Smooth muscle cell (in vitro differentiated cells): ENCODE results near the gene FREY1. TPM values are rescaled to one million over a fixed set of nuclear protein-coding genes. Genes with fewer than 3 reads are reported as not detected.

Experiments
- DNase-seq: peaks from one replicate; lab custom pipeline; 2025; ENCODE audit not compliant: unreplicated experiment; lab: John Stamatoyannopoulos, UW
- H2AFZ ChIP-seq: fragments of 200-600 bp; sonication (generic); 2 replicates; pipeline ENCODE4 v1.6.0; 2016; ENCODE audit warnings: antibody characterized with exemption, low read depth, mild to moderate bottlenecking
- H3F3A ChIP-seq: fragments of 200-600 bp; sonication (generic); 2 replicates; pipeline ENCODE4 v1.6.0; 2017; ENCODE audit warnings: antibody characterized with exemption, low read depth
- H3K27ac ChIP-seq: fragments of 200-600 bp; sonication (generic); 2 replicates; pipeline ENCODE4 v1.5.1; 2016; ENCODE audit warnings: low read depth, mild to moderate bottlenecking
- H3K27me3 ChIP-seq: fragments of 200-600 bp; sonication (generic); 2 replicates; pipeline ENCODE4 v1.6.1; 2016; ENCODE audit warnings: low read depth, mild to moderate bottlenecking
- H3K36me3 ChIP-seq: fragments of 200-600 bp; sonication (generic); 2 replicates; pipeline ENCODE4 v1.5.1; 2016; ENCODE audit warnings: low read depth
- H3K4me1 ChIP-seq: fragments of 200-600 bp; sonication (generic); 2 replicates; pipeline ENCODE4 v1.5.1; 2016; ENCODE audit warnings: low read depth
- H3K4me2 ChIP-seq: fragments of 200-600 bp; sonication (generic); 2 replicates; pipeline ENCODE4 v1.6.0; 2016; ENCODE audit warnings: mild to moderate bottlenecking
- H3K4me3 ChIP-seq: fragments of 200-600 bp; sonication (generic); 2 replicates; pipeline ENCODE4 v1.5.1; 2016; ENCODE audit warnings: mild to moderate bottlenecking
- H3K79me2 ChIP-seq: fragments of 200-600 bp; sonication (generic); 2 replicates; pipeline ENCODE4 v1.6.0; 2016; ENCODE audit warnings: low read depth, mild to moderate bottlenecking
- H3K9ac ChIP-seq: fragments of 200-600 bp; sonication (generic); 2 replicates; pipeline ENCODE4 v1.6.0; 2016; ENCODE audit warnings: low read depth
- H3K9me3 ChIP-seq: fragments of 200-600 bp; sonication (generic); replicated peaks from 2 replicates; pipeline ENCODE4 v1.5.1; 2016; ENCODE audit warnings: low read depth
- H4K20me1 ChIP-seq: fragments of 200-600 bp; sonication (generic); 2 replicates; pipeline ENCODE4 v1.6.0; 2016; ENCODE audit warnings: low read depth
- WGBS: methylation state at CpG from one replicate; pipeline ENCODE4 v1.1.7; 2016; ENCODE audit warnings: low lambda C conversion rate; 5-methylcytosine and 5-hydroxymethylcytosine counted together
- polyA plus RNA-seq: library from polyadenylated mRNA; unstranded; fragments of >200 nt; fragmentation: Nextera tagmentation; extraction: Ambion mirVana; gene quantifications from 2 replicates; pipeline ENCODE4 v1.2.1, GENCODE V29; 2016
- total RNA-seq: library from RNA; depleted of rRNA; stranded (reverse); fragments of >200 nt; gene quantifications from 2 replicates; pipeline ENCODE4 v1.2.3, GENCODE V29; 2014
- TF ChIP-seq, protein P1 (sequence below): fragments of 200-600 bp; sonication (generic); IDR thresholded peaks from 2 replicates; pipeline ENCODE4 v1.5.1; 2017; ENCODE audit warnings: borderline replicate concordance, mild to moderate bottlenecking, antibody characterized with exemption; ENCODE audit not compliant: insufficient read depth, poor library complexity, severe bottlenecking

FREY1 gene
- total and polyA plus RNA-seq, 2 experiments from 2014 or later, result 0.22 to 0.57 TPM

DNA sequence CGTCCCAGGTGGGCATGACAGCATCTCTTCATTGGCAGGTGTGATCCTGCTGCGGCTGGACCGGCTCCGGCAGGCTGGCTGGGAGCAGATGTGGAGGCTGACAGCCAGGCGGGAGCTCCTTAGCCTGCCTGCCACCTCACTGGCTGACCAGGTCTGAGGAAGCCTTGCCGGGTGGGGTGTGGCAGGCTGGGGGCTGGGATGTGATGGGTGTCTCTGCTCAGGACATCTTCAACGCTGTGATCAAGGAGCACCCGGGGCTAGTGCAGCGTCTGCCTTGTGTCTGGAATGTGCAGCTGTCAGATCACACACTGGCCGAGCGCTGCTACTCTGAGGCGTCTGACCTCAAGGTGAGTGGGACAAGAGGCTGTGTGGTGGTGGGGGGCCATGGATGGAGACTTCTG is 18.9 kb upstream of the FREY1 start:
- H3K9me3 ChIP-seq, result no peaks in the 10 kb centered on the region
- TF ChIP-seq, protein P1, sequence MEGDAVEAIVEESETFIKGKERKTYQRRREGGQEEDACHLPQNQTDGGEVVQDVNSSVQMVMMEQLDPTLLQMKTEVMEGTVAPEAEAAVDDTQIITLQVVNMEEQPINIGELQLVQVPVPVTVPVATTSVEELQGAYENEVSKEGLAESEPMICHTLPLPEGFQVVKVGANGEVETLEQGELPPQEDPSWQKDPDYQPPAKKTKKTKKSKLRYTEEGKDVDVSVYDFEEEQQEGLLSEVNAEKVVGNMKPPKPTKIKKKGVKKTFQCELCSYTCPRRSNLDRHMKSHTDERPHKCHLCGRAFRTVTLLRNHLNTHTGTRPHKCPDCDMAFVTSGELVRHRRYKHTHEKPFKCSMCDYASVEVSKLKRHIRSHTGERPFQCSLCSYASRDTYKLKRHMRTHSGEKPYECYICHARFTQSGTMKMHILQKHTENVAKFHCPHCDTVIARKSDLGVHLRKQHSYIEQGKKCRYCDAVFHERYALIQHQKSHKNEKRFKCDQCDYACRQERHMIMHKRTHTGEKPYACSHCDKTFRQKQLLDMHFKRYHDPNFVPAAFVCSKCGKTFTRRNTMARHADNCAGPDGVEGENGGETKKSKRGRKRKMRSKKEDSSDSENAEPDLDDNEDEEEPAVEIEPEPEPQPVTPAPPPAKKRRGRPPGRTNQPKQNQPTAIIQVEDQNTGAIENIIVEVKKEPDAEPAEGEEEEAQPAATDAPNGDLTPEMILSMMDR, result no peak
- 70% methylated on average over 12 of the region's 12 CpGs for WGBS
- no peak overlapping the region for H3K4me2 ChIP-seq
- no peak overlapping the region for H3K9ac ChIP-seq
- no peaks in the 10 kb centered on the region for H3K79me2 ChIP-seq
- DNase-seq, result no peak
- H3K4me1 ChIP-seq, result peaks cover 11% of the 10 kb centered on the region
- no peaks in the 10 kb centered on the region for H3K36me3 ChIP-seq
- no peak overlapping the region for H3K27ac ChIP-seq
- no peak overlapping the region for H3K4me3 ChIP-seq
- no peaks in the 10 kb centered on the region for H4K20me1 ChIP-seq
- H3K27me3 ChIP-seq, result peaks cover 41% of the 10 kb centered on the region
- H3F3A ChIP-seq, result no peaks in the 10 kb centered on the region
- no peak overlapping the region for H2AFZ ChIP-seq

DNA sequence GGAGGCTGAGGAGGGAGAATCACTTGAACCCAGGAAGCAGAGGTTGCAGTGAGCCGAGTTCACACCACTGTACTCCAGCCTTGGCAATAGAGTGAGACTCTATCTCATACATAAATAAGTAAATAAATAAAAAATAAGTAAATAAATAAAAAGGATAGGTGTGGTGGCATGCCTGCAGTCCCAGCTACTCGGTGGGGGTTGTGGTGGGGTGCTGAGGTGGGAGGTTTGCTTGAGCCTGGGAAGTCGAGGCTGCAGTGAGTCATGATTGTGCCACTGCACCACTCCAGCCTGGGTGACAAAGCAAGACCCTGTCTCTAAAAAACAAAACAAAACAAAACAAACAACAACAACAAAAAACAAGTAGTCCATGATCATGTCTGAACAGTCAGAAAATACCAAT is 18.5 kb upstream of the FREY1 start:
- Histone ChIP-seq H3K4me1 (peaks cover 12% of the 10 kb centered on the region), H3K27ac (no peak overlapping the region), H3K9me3 (no peaks in the 10 kb centered on the region), H2AFZ (no peak overlapping the region), H3K79me2 (no peaks in the 10 kb centered on the region), H3K9ac (no peak overlapping the region), H3K4me3 (no peak overlapping the region), H3F3A (no peaks in the 10 kb centered on the region), H3K27me3 (peaks cover 45% of the 10 kb centered on the region), H3K4me2 (no peak overlapping the region), H4K20me1 (no peaks in the 10 kb centered on the region), H3K36me3 (no peaks in the 10 kb centered on the region)
- WGBS, result 86% methylated on average over 3 of the region's 3 CpGs
- TF ChIP-seq, protein P1, result no peak
- no peak for DNase-seq

DNA sequence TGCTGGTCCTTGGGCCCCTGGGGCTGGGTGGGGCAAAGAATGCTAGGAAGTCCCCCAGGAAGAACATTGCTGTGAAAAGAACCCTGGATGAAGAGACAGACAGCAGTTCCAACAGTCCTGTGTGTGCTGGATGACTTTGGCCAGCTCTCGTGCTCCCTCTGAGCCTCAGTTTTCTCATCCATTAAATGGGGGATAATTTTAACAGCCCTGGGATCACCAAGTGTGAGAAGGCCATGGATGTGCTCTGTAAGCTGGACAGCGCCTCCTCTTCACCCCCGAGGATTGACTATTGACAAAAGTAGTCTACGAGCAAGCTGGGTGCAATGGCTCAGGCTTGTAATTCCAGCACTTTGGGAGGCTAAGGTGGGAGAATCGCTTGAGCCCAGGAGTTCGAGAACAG is 17.9 kb upstream of the FREY1 start:
- 90% methylated on average over 6 of the region's 6 CpGs for WGBS
- Histone ChIP-seq H3K79me2 (no peaks in the 10 kb centered on the region), H3F3A (no peaks in the 10 kb centered on the region), H3K36me3 (no peaks in the 10 kb centered on the region), H3K4me2 (no peak overlapping the region), H3K9me3 (no peaks in the 10 kb centered on the region), H3K4me1 (peaks cover 18% of the 10 kb centered on the region), H3K4me3 (no peak overlapping the region), H2AFZ (no peak overlapping the region), H3K27ac (no peak overlapping the region), H4K20me1 (no peaks in the 10 kb centered on the region), H3K9ac (no peak overlapping the region), H3K27me3 (peaks cover 47% of the 10 kb centered on the region)
- TF ChIP-seq, protein P1, result no peak
- DNase-seq, result no peak
